Measurements from ENCODE around the gene P3H4.
"Not testable (repeated sequence)": the region's sequence is repeated elsewhere in the genome, so short reads cannot be mapped to it uniquely, and the experiment has no call there.

P3H4 gene, protein sequence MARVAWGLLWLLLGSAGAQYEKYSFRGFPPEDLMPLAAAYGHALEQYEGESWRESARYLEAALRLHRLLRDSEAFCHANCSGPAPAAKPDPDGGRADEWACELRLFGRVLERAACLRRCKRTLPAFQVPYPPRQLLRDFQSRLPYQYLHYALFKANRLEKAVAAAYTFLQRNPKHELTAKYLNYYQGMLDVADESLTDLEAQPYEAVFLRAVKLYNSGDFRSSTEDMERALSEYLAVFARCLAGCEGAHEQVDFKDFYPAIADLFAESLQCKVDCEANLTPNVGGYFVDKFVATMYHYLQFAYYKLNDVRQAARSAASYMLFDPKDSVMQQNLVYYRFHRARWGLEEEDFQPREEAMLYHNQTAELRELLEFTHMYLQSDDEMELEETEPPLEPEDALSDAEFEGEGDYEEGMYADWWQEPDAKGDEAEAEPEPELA

GRCh38 chr17:41811549-41812380 is at the start of gene P3H4:
P3H4 (minus strand) TSS chr17:41811949; CDS start chr17:41811915, 34 bp downstream.
- peak; percentile 82 for DNase-seq (ENCODE audit: low spot score)

- no peak for DNase-seq (ENCODE audit: low spot score)
Observed at GRCh38 chr17:41860254-41860931, 48.6 kb upstream of the P3H4 start.

- not testable (repeated sequence) for DNase-seq (ENCODE audit: low spot score)
Observed at GRCh38 chr17:41851382-41851781, 39.6 kb upstream of the P3H4 start.

DNA sequence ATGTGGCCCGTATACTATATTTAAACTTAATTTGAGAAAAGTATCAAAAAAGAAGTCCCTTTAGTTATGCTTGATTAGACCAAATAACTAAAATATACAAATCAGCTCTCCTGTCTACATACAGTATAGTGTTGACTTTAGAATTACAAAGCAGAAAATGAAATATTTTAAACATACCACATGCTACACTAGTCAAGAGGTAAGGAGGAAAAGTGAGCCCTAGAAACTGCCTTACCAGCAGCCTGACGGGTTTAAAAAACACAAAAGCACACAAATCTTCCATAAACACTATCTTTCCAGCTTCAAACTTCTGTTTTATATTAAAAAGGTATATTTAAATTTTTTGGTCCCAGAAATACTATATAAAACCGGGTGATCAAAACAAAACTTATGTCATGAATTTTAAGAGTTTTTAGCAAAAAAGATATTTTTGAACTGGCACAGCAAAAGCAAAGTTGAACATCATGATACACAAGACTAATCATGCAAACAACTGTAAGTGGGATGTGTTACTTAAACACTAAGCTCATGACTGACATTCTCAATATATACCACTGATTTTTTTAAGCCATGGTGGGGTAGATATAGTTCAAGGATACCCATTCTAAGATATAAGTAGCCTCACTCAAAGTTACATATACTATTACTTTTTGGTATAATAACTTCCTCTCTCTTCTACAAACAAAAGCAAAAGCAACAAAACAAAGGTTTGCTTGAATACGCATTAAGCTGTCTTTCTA is 37.7 kb upstream of the P3H4 start:
- DNase-seq (ENCODE audit: low spot score): no peak

DNA sequence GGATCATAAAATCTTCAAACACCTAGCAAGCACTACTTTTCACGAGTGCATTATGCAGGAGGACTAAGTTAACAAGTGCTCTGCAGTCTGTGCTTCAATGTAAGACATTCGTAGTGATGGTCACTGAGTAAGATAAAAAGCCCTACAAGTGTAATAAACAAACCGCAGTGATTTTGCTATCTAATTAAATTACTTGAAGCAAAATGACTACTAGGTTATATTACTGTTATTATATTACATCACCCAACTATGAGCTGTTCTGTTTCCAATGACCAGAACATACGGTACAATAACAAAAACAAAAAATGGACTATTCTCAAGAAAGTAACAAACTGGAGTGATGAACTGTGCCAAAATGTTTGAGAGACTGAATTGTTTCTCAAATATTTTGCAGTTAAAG is 37.0 kb upstream of the P3H4 start:
- no peak for DNase-seq (ENCODE audit: low spot score)

- no peak for DNase-seq (ENCODE audit: low spot score)
Observed at GRCh38 chr17:41844971-41845370, 33.2 kb upstream of the P3H4 start.

DNA sequence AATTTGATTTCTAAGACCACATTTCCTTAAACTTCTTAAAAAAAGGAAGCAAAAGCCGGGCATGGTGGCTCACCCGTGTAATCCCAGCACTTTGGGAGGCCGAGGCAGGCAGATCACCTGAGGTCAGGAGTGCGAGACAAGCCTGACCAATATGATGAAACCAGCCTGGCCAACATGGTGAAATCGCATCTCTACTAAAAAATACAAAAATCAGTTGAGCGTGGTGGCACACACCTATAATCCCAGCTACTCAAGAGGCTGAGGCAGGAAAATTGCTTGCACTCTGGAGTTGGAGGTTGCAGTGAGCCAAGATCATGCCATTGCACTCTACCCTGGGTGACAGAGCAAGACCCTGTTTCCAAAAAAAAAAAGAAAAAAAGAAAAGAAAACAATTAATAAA is 29.0 kb upstream of the P3H4 start:
- not testable (repeated sequence) for DNase-seq (ENCODE audit: low spot score)

GRCh38 chr17:41839448-41839847 is 27.7 kb upstream of the P3H4 start:
- not testable (repeated sequence) for DNase-seq (ENCODE audit: low spot score)

DNA sequence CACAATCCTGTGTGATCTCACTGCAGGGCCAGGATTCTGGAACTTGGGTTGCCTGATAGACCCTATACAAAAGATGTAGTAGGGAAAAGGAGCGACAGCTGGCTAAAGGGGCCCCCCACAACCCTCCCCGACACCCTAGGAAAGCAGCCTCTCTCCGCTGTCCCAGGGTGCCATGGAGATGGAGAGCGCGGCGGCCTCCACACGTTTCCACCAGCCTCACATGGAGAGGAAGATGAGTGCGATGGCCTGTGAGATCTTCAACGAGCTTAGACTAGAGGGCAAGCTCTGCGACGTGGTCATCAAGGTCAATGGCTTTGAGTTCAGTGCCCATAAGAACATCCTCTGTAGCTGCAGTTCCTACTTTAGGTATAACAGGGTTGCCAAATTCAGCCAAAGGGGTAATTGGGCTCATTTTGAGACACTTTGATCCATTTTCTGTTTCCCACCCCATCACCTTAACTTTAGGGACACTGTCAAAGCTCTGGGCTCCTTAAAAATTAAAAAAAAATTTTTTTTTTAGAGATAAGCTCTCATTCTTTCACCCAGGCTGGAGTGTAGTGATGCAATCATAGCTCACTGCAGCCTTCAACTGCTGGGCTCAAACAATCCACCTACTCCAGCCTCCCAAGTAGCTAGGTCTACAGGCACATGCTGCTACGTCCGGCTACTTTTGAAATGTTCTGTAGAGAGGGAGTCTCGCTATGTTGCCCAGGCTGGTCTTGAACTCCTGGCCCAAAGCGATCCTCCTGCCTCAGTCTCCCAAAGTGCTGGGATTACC is 26.2 kb upstream of the P3H4 start, which contains the start of gene KLHL10:
Gene KLHL10 (plus strand): TSS at position 65 of the 778 bp plus-strand sequence. CDS start 108 bp downstream, at position 173.
- no peak for DNase-seq (ENCODE audit: low spot score)

GRCh38 chr17:41836550-41837196 is 24.9 kb upstream of the P3H4 start:
- no peak for DNase-seq (ENCODE audit: low spot score)

DNA sequence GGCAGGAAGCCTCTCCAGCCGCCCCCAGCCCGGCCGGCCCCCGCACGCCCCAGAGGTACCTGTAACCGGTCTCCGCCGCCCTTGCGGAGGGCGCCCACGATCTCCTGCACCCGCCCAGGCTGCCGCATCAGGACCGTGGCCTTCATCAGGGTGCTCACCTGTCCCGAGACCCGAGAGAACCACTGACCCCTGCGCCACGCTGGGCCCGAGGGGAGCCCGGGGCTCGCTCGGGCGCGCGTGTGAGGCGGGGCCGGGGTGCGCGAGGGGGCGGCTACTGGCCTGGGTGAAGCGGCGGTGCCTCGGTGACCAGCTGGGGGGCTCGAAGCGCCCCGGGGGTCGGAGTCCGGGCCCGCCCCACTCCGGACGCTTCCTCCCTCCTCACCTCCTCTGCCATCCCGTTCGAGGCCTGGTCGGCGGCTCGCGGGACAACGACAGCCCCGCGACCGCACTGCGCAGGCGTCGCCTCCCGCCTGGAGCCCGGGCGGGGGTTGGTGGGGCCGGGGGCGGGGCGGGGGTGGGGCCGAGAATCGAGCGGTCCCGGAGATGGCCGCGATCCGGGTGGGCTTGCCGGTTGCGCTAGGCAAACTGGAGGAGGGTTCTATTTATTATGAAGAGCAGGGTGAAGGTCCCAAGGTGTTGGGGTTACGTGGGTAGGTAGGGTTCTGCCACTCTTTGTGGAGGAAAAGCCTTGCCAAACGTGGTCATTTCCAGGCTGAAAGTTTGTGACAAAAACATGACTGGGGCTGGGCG is 24.2 kb upstream of the P3H4 start, which contains the start of gene NT5C3B:
Gene NT5C3B (minus strand): TSS at position 433 of the 750 bp plus-strand sequence. CDS start 39 bp downstream, at position 394.
- peak; percentile 68 for DNase-seq (ENCODE audit: low spot score)

DNA sequence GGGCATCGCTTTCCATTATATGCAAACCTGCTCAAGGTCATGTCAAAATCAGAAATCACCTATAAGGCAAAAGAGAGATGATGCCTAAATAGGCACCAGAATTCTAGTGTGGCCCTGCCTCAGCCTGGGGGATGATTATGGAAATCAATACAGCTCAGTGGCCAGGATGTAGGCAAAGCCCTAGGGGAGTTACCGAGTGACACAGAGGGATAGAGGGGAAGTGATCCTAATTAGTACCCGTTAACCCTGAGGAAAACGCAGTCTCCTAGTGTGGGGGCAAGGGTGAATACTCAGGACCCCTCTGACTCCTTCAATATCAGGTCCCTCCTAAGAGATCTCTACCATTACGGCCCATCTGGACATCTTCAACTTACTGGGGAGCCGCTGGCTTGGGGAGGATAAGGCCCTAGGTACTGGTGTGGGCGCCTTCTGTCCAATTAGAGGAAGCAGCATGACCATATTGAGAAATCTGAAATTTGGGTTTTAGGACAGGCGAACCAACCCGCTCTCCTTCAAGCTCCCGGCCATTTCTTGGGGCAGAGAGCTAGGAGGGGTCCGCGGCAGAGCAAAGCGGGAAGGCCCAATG is 23.6 kb upstream of the P3H4 start:
- no peak for DNase-seq (ENCODE audit: low spot score)

DNA sequence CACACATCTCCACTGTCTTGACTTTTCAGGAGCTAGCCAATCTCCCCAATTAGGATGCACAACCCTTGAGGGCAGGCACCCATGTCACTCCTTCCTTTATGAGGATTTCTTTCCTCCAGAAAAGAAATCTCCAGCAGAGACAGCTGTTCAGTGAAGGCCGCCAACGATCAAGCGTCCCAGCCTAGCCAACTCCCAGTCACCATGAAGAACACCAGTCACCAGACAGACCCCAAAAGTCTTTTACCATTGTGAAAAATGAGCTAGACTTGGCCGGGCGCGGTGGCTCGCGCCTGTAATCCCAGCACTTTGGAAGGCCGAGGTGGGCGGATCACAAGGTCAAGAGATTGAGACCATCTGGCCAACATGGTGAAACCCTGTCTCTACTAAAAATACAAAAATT is 18.2 kb upstream of the P3H4 start:
- DNase-seq (ENCODE audit: low spot score): not testable (repeated sequence)

DNA sequence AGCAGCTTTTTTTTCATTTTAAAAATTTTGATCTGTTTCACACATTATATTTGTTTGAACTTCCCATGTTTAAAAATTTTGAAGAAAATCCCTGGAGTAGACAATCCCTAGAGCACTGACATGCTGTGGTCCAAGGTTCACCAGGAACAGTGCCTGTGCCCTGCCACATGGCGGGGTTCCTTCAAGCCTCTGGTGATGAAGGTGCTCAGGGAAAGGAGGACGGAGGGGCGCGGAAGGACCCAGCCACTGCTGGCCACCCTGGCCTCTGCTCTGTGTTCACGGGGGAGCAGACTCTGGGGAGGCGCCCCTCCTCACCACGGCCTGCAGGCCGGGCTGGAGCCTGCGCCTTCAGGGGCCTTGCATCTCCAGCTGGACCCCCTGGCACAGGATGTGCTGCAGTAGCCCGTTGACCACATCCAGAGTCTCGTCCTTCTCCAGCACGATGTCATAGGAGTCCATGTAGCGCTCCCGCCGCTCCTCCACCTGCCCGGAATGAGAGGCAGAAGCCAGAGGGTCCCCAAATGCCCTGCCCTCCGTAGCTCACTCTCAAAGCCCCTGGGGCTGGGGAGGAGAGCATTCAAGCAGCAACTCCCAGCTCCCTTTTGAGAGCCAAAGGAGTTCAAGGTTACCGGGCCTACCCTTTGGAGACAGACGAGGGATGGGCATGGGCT is 13.6 kb upstream of the P3H4 start:
- no peak for DNase-seq (ENCODE audit: low spot score)

DNA sequence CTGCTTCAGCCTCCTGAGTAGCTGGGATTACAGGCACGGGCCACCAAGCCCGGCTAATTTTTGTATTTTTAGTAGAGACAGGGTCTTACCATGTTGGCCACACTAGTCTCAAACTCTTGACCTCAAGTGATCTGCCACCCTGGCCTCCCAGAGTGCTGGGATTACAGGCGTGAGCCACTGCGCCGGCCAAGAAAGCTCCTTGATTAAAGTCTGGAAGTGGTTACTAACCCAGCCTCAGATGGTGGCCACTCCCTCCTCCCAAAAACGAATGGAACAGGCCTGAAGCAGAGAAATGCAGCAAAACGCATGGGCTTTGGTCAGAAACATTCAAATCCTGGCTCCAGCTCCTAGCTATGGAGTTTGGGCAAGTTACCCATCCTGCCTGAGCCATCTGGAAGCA is 12.3 kb upstream of the P3H4 start:
- no peak for DNase-seq (ENCODE audit: low spot score)

DNA sequence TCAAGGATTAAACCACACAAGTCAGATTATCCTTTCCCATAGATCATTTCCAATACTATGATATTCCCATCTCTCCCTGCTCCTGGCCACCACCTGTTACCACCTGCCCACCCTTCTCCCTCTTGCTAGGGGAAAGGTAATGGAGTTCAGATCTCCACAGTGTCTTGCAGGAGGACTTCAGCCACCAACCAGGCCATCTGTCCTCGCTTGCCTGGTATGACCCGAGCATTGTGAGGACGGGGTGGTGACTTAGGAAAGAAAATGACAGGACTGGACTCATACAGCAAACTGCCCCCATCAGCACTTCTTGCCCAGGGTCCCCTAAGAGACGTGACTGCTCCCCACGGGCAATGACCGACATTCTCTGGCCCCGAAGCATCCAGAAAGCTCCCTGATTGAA is 11.8 kb upstream of the P3H4 start:
- no peak for DNase-seq (ENCODE audit: low spot score)

DNA sequence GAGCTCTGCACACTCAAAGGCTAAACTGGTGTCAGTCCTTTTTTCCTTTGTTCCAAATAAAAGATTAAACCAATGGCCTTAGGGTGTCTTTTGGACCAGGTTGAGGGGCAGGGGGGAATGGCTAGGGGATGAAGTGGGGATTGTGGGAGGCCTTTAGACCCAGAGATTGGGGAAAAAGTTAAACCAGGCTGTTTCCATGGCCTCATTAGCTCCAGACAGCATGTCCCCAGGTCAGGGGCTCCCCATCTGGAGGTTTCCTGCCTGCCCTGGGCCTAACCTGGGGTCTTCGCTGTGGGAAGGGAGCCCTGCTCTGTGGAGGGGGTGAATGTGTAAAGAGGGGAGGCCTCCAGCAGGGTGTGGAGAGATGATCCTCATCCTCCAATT is 11.4 kb upstream of the P3H4 start:
- DNase-seq (ENCODE audit: low spot score): no peak

Data from Ammon's horn (tissue), 1 donor.